Lower leg skin (tissue), 3 donors: Measurements from ENCODE around the gene CYB561A3.

Experiments used
- POLR2A ChIP-seq, 2 donors: fragments of 450-650 bp; IDR thresholded peaks; one replicate each; pipeline ENCODE4 v1.6.1; 2016 to 2017; ENCODE audit warnings: antibody characterized with exemption in 2 of 2, mild to moderate bottlenecking in 1 of 2, moderate library complexity in 1 of 2
- TF ChIP-seq, protein P1 (sequence below), 3 donors: fragments of 450-650 bp; IDR thresholded peaks; one replicate each; pipeline ENCODE4 v1.5.1; 2016; ENCODE audit warnings: antibody characterized with exemption in 3 of 3, mild to moderate bottlenecking in 3 of 3, moderate library complexity in 2 of 3

DNA sequence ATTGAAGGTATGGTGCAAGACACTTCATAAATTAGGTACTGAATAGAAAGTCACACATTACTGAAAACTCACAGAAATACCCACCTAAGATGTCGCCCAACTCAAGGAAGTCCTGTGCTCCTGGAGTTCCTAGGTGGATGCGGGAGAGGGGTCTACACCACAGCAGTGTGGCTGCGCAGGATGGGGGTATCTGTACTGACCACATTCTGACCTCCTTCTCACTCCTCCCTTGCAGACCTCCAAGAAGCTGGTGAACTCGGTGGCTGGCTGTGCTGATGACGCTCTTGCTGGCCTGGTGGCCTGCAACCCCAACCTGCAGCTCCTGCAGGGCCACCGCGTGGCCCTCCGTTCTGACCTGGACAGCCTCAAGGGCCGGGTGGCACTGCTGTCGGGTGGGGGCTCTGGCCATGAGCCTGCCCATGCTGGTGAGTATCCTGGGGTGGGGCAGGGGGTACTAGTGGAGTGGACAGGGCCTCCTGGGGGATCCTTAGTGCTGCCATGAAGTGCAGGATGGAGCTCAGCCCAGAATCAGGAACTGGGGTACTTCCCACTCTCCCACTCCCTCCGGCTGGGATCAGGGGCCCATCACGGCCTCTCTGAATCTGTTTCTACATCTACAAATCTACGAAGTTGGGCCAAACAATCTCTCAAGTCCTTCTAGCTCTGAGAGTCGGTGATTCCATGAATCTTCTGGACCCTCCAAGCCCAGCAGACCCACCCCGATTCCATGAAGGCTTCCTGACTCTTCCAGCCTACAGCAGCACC is 23.8 kb downstream of the CYB561A3 start:
- TF ChIP-seq, protein P1, sequence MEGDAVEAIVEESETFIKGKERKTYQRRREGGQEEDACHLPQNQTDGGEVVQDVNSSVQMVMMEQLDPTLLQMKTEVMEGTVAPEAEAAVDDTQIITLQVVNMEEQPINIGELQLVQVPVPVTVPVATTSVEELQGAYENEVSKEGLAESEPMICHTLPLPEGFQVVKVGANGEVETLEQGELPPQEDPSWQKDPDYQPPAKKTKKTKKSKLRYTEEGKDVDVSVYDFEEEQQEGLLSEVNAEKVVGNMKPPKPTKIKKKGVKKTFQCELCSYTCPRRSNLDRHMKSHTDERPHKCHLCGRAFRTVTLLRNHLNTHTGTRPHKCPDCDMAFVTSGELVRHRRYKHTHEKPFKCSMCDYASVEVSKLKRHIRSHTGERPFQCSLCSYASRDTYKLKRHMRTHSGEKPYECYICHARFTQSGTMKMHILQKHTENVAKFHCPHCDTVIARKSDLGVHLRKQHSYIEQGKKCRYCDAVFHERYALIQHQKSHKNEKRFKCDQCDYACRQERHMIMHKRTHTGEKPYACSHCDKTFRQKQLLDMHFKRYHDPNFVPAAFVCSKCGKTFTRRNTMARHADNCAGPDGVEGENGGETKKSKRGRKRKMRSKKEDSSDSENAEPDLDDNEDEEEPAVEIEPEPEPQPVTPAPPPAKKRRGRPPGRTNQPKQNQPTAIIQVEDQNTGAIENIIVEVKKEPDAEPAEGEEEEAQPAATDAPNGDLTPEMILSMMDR (IDR thresholded peaks at IDR 0.05), result no peak
- no peak for TF ChIP-seq POLR2A (IDR thresholded peaks at IDR 0.05)
